AG04449 (cell line): Measurements from ENCODE around the gene LRP11.
"Not testable (repeated sequence)": the region's sequence is repeated elsewhere in the genome, so short reads cannot be mapped to it uniquely, and the experiment has no call there.

ENCODE experiments used
- CTCF ChIA-PET: fragments of 350-600 bp; formaldehyde crosslinking; extraction: SDS; loops from one replicate; lab custom pipeline; 2021; ENCODE audit warnings: antibody characterized with exemption; lab: Yijun Ruan, JAX
- POLR2A ChIA-PET: fragments of 400-600, 350-600 bp; formaldehyde crosslinking; extraction: SDS; loops from one replicate; lab custom pipeline; 2020; ENCODE audit warnings: antibody characterized with exemption, inconsistent platforms; lab: Yijun Ruan, JAX
- DNase-seq: peaks from one replicate; pipeline ENCODE4 v3.0.0-alpha.2; 2010; ENCODE audit warnings: low read depth, low spot score
- H3K4me3 ChIP-seq: 2 replicates; pipeline ENCODE4 v1.5.1; 2011; ENCODE audit warnings: low read depth, mild to moderate bottlenecking, control low read depth, low read length
- CTCF ChIP-seq: IDR thresholded peaks from one replicate; pipeline ENCODE4 v1.5.1; 2011; ENCODE audit warnings: mild to moderate bottlenecking, moderate library complexity, low read length, control low read depth, inconsistent platforms; ENCODE audit not compliant: insufficient read depth; ENCODE audit errors: missing control alignments

The LRP11 gene

DNA sequence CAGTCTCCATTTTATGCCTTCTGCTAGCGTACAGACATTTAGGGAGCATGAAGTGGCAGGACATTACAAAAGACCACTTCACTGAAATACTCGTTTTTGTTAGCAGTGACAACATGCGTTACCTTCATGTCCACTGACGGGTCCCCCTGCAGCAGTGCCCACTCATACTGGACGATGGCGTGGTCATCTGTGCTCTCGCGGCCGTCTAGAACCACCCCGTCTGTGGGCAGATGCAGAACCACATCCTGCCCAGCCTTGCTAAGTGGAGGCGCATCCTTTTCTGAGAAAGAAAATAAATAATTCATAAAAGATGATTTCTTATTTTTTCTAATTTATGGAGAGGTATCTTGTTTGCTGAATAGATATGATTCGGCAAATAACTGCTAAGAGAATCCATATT is 11.3 kb downstream of the LRP11 start:
- POLR2A ChIA-PET: no interaction called here
- H3K4me3 ChIP-seq: no peak overlapping the region
- no peak for DNase-seq
- no peak for TF ChIP-seq CTCF
- CTCF ChIA-PET: interaction anchor here (0.8 to 1.2 kb wide), 3 partner anchors 12 to 18 kb away, joined by 3 to 5 read pairs (median 3); no protein-coding TSS in a partner anchor

DNA sequence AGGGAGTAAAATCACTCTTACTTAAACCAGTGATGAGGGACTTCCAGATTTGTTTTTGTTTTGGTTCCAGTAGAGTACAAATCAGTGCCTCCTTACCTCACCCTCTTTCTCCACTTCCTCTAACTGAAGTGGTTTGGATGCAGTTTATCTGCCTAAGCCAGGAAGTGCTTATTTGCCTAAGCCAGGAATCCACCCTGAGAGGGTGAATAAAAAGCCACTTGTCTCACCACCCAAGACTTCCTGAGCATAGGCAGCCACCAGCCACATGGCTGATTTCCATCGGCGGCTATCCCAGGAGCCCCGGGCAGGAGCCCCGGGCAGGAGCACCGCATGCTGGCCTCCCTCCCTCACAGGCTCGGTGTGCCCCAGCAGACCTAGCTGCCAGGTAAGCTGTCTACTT is 12.0 kb downstream of the LRP11 start:
- ChIA-PET CTCF (interaction anchor here (0.8 to 2.5 kb wide), 2 partner anchors 13 to 17 kb away, joined by 3 to 8 read pairs; no protein-coding TSS in a partner anchor), POLR2A (no interaction called here)
- no peak for DNase-seq
- no peak overlapping the region for H3K4me3 ChIP-seq
- no peak for TF ChIP-seq CTCF

DNA sequence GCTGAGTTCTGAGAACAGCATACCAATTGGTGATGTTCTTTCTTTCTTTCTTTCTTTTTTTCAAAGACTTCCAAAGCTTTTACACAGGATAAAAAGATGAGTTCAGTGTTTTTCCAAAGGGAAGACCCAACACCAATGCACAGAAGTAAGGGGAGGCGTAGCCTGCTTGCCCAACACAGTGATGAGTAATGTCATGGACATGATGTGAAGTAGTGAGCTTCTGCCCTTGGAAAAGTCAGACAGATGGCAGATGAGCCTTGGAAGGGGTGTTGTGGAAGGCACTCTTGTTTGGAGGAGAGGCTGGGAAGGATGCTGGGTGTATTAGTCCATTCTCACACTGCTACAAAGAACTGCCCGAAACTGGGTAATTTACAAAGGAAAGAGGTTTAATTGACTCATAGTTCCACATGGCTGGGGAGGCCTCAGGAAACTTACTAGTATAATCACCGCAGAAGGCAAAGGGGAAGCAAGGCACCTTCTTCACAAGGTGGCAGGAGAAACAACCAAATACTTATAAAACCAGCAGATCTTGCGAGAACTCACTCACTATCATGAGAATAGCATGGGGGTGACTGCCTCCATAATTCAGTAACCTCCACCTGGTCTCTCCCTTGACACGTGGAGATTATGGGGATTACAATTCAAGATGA is 12.6 kb downstream of the LRP11 start:
- H3K4me3 ChIP-seq: no peak overlapping the region
- POLR2A ChIA-PET: interaction anchor here (1.3 kb wide), 1 partner anchor 12 kb away, joined by 5 read pairs; no protein-coding TSS in a partner anchor
- no peak for DNase-seq
- CTCF ChIA-PET: interaction anchor here (1.2 to 3.2 kb wide), 4 partner anchors 10 to 16 kb away, joined by 7 to 10 read pairs (median 8); no protein-coding TSS in a partner anchor
- no peak for TF ChIP-seq CTCF

- not testable (repeated sequence) for DNase-seq, H3K4me3 ChIP-seq
- ChIA-PET CTCF (interaction anchor here (1.4 to 7.0 kb wide), 3 partner anchors 13 to 17 kb away, joined by 5 to 81 read pairs (median 9); no protein-coding TSS in a partner anchor), POLR2A (interaction anchor here (1.3 kb wide), 1 partner anchor 15 kb away, joined by 4 read pairs; no protein-coding TSS in a partner anchor)
Observed at GRCh38 chr6:149848343-149848742, 15.8 kb downstream of the LRP11 start.

- ChIA-PET POLR2A (interaction anchor here (1.3 kb wide), 1 partner anchor 16 kb away, joined by 4 read pairs; no protein-coding TSS in a partner anchor), CTCF (interaction anchor here (0.9 to 7.0 kb wide), 5 partner anchors 10 to 48 kb away, joined by 3 to 81 read pairs (median 5); no protein-coding TSS in a partner anchor)
- TF ChIP-seq CTCF: no peak
- no peak for DNase-seq
- no peak overlapping the region for H3K4me3 ChIP-seq
Observed at GRCh38 chr6:149847939-149848267, 16.3 kb downstream of the LRP11 start.

GRCh38 chr6:149846321-149846720 is 17.8 kb downstream of the LRP11 start:
- no peak overlapping the region for H3K4me3 ChIP-seq
- ChIA-PET POLR2A (no interaction called here), CTCF (interaction anchor here (1.0 to 7.0 kb wide), 7 partner anchors 8 to 26 kb away, joined by 3 to 81 read pairs (median 5); no protein-coding TSS in a partner anchor)
- no peak for DNase-seq
- no peak for TF ChIP-seq CTCF
